IMR-90 (cell line): ENCODE measurements around the gene NEK5. TPM values are rescaled to one million over a fixed set of nuclear protein-coding genes. Genes with fewer than 3 reads are reported as not detected.

Experiments
- ATAC-seq: fragments of 200-7000 bp; cut with Tn5 transposase; 2 replicates; pipeline ENCODE4 v1.9.1; 2020; ENCODE audit warnings: low read depth, mild to moderate bottlenecking, moderate library complexity
- BruUV-seq: library from RNA; stranded (reverse); fragments of 400-500 nt; replicated peaks from 2 replicates; lab custom pipeline; 2021; lab: Mats Ljungman, UMichigan
- CTCF ChIA-PET: fragments of 300-600 bp; formaldehyde crosslinking; extraction: SDS; loops from one replicate; lab custom pipeline; 2021; ENCODE audit warnings: antibody characterized with exemption; lab: Yijun Ruan, JAX
- POLR2A ChIA-PET: fragments of 300-600 bp; sonication (Branson Sonifier 250); formaldehyde crosslinking; loops from one replicate; lab custom pipeline; 2022; ENCODE audit warnings: antibody characterized with exemption; ENCODE audit not compliant: unreplicated experiment; lab: Charles Lee
- DNase-seq: peaks from one replicate; pipeline ENCODE4 v3.0.0; 2013
- H2AFZ ChIP-seq: replicated peaks from 2 replicates; pipeline ENCODE3; 2013; ENCODE audit warnings: low read length, mild to moderate bottlenecking; ENCODE audit not compliant: poor library complexity
- H2AK5ac ChIP-seq: 2 replicates; pipeline ENCODE4 v1.6.1; 2013; ENCODE audit warnings: low read depth, low read length, inconsistent platforms
- H2AK9ac ChIP-seq: replicated peaks from 2 replicates; pipeline ENCODE3; 2013; ENCODE audit warnings: mild to moderate bottlenecking, low read depth, low read length, moderate library complexity; ENCODE audit not compliant: poor library complexity
- H2BK120ac ChIP-seq: 2 replicates; pipeline ENCODE4 v1.6.1; 2013; ENCODE audit warnings: low read depth, low read length, inconsistent platforms
- H2BK15ac ChIP-seq: 3 replicates; pipeline ENCODE4 v1.6.1; 2013; ENCODE audit warnings: low read depth, low read length, inconsistent platforms
- H2BK20ac ChIP-seq: 2 replicates; pipeline ENCODE4 v1.6.1; 2013; ENCODE audit warnings: low read depth, mild to moderate bottlenecking, inconsistent platforms, low read length, moderate library complexity
- H2BK5ac ChIP-seq: 2 replicates; pipeline ENCODE4 v1.6.1; 2013; ENCODE audit warnings: mild to moderate bottlenecking, low read depth, low read length, inconsistent platforms; ENCODE audit not compliant: poor library complexity, severe bottlenecking
- H3K14ac ChIP-seq: replicated peaks from 2 replicates; pipeline ENCODE4 v1.6.1; 2013; ENCODE audit warnings: low read depth, low read length, inconsistent platforms
- H3K18ac ChIP-seq: 2 replicates; pipeline ENCODE4 v1.6.1; 2013; ENCODE audit warnings: low read depth, low read length, control low read depth
- H3K23ac ChIP-seq: 2 replicates; pipeline ENCODE4 v1.6.1; 2013; ENCODE audit warnings: low read depth, low read length, inconsistent platforms
- H3K27ac ChIP-seq: 2 replicates; pipeline ENCODE4 v1.5.1; 2013; ENCODE audit warnings: mild to moderate bottlenecking, control low read depth, low read length; ENCODE audit not compliant: insufficient read depth
- H3K27me3 ChIP-seq: 2 replicates; pipeline ENCODE4 v1.6.1; 2013; ENCODE audit warnings: low read length; ENCODE audit not compliant: control insufficient read depth, insufficient read depth
- H3K36me3 ChIP-seq: 2 replicates; pipeline ENCODE4 v1.6.1; 2013; ENCODE audit warnings: low read length, mixed read lengths; ENCODE audit not compliant: control insufficient read depth, insufficient read depth
- H3K4ac ChIP-seq: 2 replicates; pipeline ENCODE4 v1.6.1; 2013; ENCODE audit warnings: low read depth, low read length, inconsistent platforms
- H3K4me1 ChIP-seq: 2 replicates; pipeline ENCODE4 v1.6.1; 2013; ENCODE audit warnings: low read length, mixed read lengths; ENCODE audit not compliant: control insufficient read depth, insufficient read depth
- H3K4me2 ChIP-seq: 2 replicates; pipeline ENCODE4 v1.6.1; 2013; ENCODE audit warnings: low read depth, mild to moderate bottlenecking, control low read depth, low read length, moderate library complexity
- H3K4me3 ChIP-seq: 2 replicates; pipeline ENCODE4 v1.5.1; 2013; ENCODE audit warnings: low read depth, mild to moderate bottlenecking, control low read depth, low read length, moderate library complexity; ENCODE audit not compliant: insufficient read depth
- H3K56ac ChIP-seq: 2 replicates; pipeline ENCODE4 v1.6.1; 2013; ENCODE audit warnings: low read length, inconsistent platforms; ENCODE audit not compliant: insufficient read depth; ENCODE audit errors: extremely low read depth
- H3K79me1 ChIP-seq, 2 experiments: 2 replicates each; pipeline ENCODE4 v1.6.1; 2013; ENCODE audit warnings: low read length in 2 of 2, inconsistent platforms in 1 of 2, low read depth in 1 of 2
- H3K9ac ChIP-seq: 2 replicates; pipeline ENCODE4 v1.6.1; 2013; ENCODE audit warnings: low read depth, low read length, control low read depth
- H3K9me1 ChIP-seq: 2 replicates; pipeline ENCODE4 v1.6.1; 2013; ENCODE audit warnings: low read length, inconsistent platforms; ENCODE audit not compliant: insufficient read depth
- H3K9me3 ChIP-seq: 2 replicates; pipeline ENCODE4 v1.6.1; 2013; ENCODE audit warnings: low read length; ENCODE audit not compliant: control insufficient read depth, insufficient read depth
- H4K20me1 ChIP-seq: 2 replicates; pipeline ENCODE4 v1.6.1; 2013; ENCODE audit warnings: low read length, inconsistent platforms; ENCODE audit not compliant: insufficient read depth
- H4K5ac ChIP-seq: 2 replicates; pipeline ENCODE4 v1.6.1; 2013; ENCODE audit warnings: mild to moderate bottlenecking, low read depth, low read length, control low read depth
- H4K8ac ChIP-seq, 2 experiments: 2 replicates each; pipeline ENCODE4 v1.6.1; 2013; ENCODE audit warnings: low read depth in 2 of 2, low read length in 2 of 2, control low read depth in 1 of 2, inconsistent platforms in 1 of 2
- H4K91ac ChIP-seq: 2 replicates; pipeline ENCODE4 v1.6.1; 2013; ENCODE audit warnings: low read depth, low read length, inconsistent platforms; ENCODE audit not compliant: insufficient read depth
- CHD1 ChIP-seq: IDR thresholded peaks from 2 replicates; pipeline ENCODE4 v1.6.1; 2012; ENCODE audit warnings: low read depth, low read length, improper control_type of control experiment
- FOS ChIP-seq: fragments of 150-350 bp; IDR thresholded peaks from 2 replicates; pipeline ENCODE4 v1.6.1; 2016; ENCODE audit warnings: low read depth, low read length
- MAFK ChIP-seq: IDR thresholded peaks from 2 replicates; pipeline ENCODE4 v1.6.1; 2012; ENCODE audit warnings: low read depth, low read length, improper control_type of control experiment
- MAZ ChIP-seq: IDR thresholded peaks from 2 replicates; pipeline ENCODE4 v1.6.1; 2012; ENCODE audit warnings: low read depth, mild to moderate bottlenecking, low read length, improper control_type of control experiment, moderate library complexity, borderline replicate concordance
- MXI1 ChIP-seq: IDR thresholded peaks from 2 replicates; pipeline ENCODE4 v1.6.1; 2012; ENCODE audit warnings: low read depth, mild to moderate bottlenecking, low read length, moderate library complexity, borderline replicate concordance
- NFE2L2 ChIP-seq: fragments of 150-350 bp; IDR thresholded peaks from 2 replicates; pipeline ENCODE4 v1.6.1; 2016; ENCODE audit warnings: low read depth, mild to moderate bottlenecking, low read length
- POLR2A ChIP-seq: IDR thresholded peaks from 2 replicates; pipeline ENCODE4 v1.6.1; 2012; ENCODE audit warnings: mild to moderate bottlenecking, low read depth, low read length
- RAD21 ChIP-seq: IDR thresholded peaks from 2 replicates; pipeline ENCODE4 v1.6.1; 2012; ENCODE audit warnings: low read length, improper control_type of control experiment
- RCOR1 ChIP-seq: IDR thresholded peaks from 2 replicates; pipeline ENCODE4 v1.6.1; 2012; ENCODE audit warnings: mild to moderate bottlenecking, low read length, improper control_type of control experiment; ENCODE audit not compliant: insufficient replicate concordance
- RFX5 ChIP-seq: IDR thresholded peaks from 2 replicates; pipeline ENCODE4 v1.8.0; 2012; ENCODE audit warnings: low read depth, mild to moderate bottlenecking, low read length, moderate library complexity
- SMC3 ChIP-seq: fragments of 150-350 bp; IDR thresholded peaks from 2 replicates; pipeline ENCODE4 v1.6.1; 2016; ENCODE audit warnings: low read depth, mild to moderate bottlenecking, antibody characterized with exemption, low read length, moderate library complexity
- WGBS, 2 experiments: methylation state at CpG; one replicate each; pipeline versions ENCODE4 v1.1.5 to v1.1.7; 2013; ENCODE audit warnings: missing lambda C conversion rate in 2 of 2; ENCODE audit not compliant: insufficient read length in 1 of 2; ENCODE audit errors: extremely low coverage in 2 of 2; 5-methylcytosine and 5-hydroxymethylcytosine counted together
- dilution Hi-C: fragments of 300-500 bp; cut with HindIII; formaldehyde crosslinking; loops from one replicate; pipeline ENCODE4 v1.14.3; 2018; ENCODE audit warnings: low sequenced_read_pairs; ENCODE audit not compliant: unreplicated experiment
- in situ Hi-C: fragments of 300-500 bp; cut with MboI; formaldehyde crosslinking; loops from 3 replicates; pipeline ENCODE4 v1.14.3; 2019; ENCODE audit warnings: low sequenced_read_pairs, inconsistent platforms, mixed read lengths
- intact Hi-C: fragments of 100-400 bp; cut with micrococcal nuclease; formaldehyde crosslinking; loops from 2 replicates; pipeline ENCODE4 v1.10.0; 2022
- polyA plus RNA-seq, 3 experiments: library from polyadenylated mRNA; depleted of rRNA; stranded (reverse); fragments of >200 nt; gene quantifications; 2 replicates each; pipeline ENCODE4 v1.2.3, GENCODE V29; 2012; ENCODE audit warnings: low replicate concordance in 1 of 3
- total RNA-seq: library from RNA; depleted of rRNA; stranded (reverse); fragments of >200 nt; gene quantifications from 2 replicates; pipeline ENCODE4 v1.2.3, GENCODE V29; 2012
- TF ChIP-seq, protein P1 (sequence below): fragments of 150-350 bp; IDR thresholded peaks from 2 replicates; pipeline ENCODE4 v1.6.1; 2017; ENCODE audit warnings: mild to moderate bottlenecking, antibody characterized with exemption, low read length, low read depth
- TF ChIP-seq, protein P2 (sequence below): conservative IDR thresholded peaks from 2 replicates; pipeline ENCODE4 v1.5.1; 2012; ENCODE audit warnings: mild to moderate bottlenecking, low read depth, low read length, improper control_type of control experiment

NEK5 gene
- total and polyA plus RNA-seq, 2 of the 4 experiments (the other 2 are of a cell fraction), result not detected

DNA sequence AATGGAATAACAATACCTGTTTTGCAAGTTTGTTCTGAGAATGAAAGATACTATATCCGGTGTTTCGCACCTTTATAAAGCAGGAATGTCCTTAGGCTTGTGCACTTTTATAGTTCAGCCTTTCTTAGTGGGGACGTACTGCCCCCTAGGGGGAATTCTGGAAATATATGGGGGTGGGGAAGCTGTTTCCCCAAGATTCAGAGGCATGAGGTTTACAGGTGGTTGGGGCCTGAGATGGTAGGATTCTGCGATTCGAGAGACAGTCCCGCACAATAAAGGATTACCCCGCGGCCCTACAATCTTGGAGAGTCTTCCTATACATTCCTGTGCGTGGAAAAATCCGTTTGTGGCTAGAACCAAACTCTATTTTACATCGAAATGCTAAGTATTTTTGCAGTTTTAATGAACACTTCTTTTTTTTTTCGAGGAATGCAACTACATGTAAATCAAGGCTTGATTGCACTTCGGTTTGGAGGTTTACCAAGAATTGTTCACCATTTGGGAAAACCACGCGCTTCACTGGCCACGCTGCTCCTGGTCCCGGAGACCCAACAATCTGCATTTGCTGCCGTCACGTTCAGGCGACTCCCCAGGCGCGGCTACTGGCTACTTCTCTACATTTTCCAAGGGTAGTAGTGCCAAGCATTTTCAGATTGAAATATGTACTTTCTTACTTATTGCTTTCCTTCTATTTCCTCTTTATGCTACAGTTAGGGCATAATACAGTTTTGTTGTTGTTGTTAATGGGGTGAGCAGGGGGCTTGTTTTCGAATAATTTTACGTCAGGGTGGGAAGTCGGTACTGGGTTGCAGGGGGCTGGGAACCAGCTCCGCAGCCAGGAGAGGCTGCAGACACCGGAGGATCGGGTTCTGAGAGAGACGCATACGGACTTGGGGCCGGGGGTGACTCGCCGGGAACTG lies 830 bp downstream of the NEK5 start:
- H3K14ac ChIP-seq, result no peak overlapping the region
- H2BK15ac ChIP-seq, result no peak overlapping the region
- H4K91ac ChIP-seq, result no peak overlapping the region
- H3K79me1 ChIP-seq, result no peaks in the 10 kb centered on the region
- peak; percentile 53 for DNase-seq
- no peak overlapping the region for H4K8ac ChIP-seq
- no peaks in the 10 kb centered on the region for H3K4me1 ChIP-seq
- no peak overlapping the region for H2BK20ac ChIP-seq
- H3K36me3 ChIP-seq, result peaks cover 11% of the 10 kb centered on the region
- no peaks in the 10 kb centered on the region for H4K20me1 ChIP-seq
- ATAC-seq, result peak; percentile 70
- no peak overlapping the region for H3K4ac ChIP-seq
- intact Hi-C loops (loop anchor here (1.0 to 10.0 kb wide), 9 partner anchors 57 to 1003 kb away; partner anchors contain the start of genes TMEM272 and WDFY2), dilution Hi-C loops (no loop called here), in situ Hi-C loops (loop anchor here (5.0 to 25.0 kb wide), 3 partner anchors 126 to 716 kb away; no protein-coding TSS in a partner anchor)
- no peak overlapping the region for H2AK5ac ChIP-seq
- H3K27me3 ChIP-seq, result peaks cover 2% of the 10 kb centered on the region
- ChIA-PET CTCF (interaction anchor here (0.6 to 2.0 kb wide), 15 partner anchors 8 to 312 kb away, joined by 3 to 14 read pairs (median 5); no protein-coding TSS in a partner anchor), POLR2A (no interaction called here)
- no peak overlapping the region for H2BK5ac ChIP-seq
- H3K4me2 ChIP-seq, result peak overlapping the region; percentile 93
- H3K23ac ChIP-seq, result no peak overlapping the region
- peak overlapping the region; percentile 54 for H3K4me3 ChIP-seq
- H3K18ac ChIP-seq, result no peak overlapping the region
- 4% methylated on average over 4 of the region's 33 CpGs; no CpG with 5 or more reads in 1 of the 2 experiments for WGBS, 2 experiments
- no peaks in the 10 kb centered on the region for H3K9me3 ChIP-seq
- H2AK9ac ChIP-seq, result no peak overlapping the region
- H3K9me1 ChIP-seq, result no peaks in the 10 kb centered on the region; the same call in 1 of the 2 replicates
- no TSS peak for BruUV-seq
- no peak overlapping the region for H3K56ac ChIP-seq
- no peak overlapping the region for H2BK120ac ChIP-seq
- peak overlapping the region; percentile 98 for H2AFZ ChIP-seq
- H4K5ac ChIP-seq, result no peak overlapping the region
- no peak overlapping the region for H3K27ac ChIP-seq
- H3K9ac ChIP-seq, result no peak overlapping the region
- no peak for TF ChIP-seq MAFK
- TF ChIP-seq, protein P1, sequence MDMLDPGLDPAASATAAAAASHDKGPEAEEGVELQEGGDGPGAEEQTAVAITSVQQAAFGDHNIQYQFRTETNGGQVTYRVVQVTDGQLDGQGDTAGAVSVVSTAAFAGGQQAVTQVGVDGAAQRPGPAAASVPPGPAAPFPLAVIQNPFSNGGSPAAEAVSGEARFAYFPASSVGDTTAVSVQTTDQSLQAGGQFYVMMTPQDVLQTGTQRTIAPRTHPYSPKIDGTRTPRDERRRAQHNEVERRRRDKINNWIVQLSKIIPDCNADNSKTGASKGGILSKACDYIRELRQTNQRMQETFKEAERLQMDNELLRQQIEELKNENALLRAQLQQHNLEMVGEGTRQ, result no peak
- no peak for TF ChIP-seq POLR2A
- TF ChIP-seq SMC3, result peak; percentile 65
- TF ChIP-seq, protein P2, sequence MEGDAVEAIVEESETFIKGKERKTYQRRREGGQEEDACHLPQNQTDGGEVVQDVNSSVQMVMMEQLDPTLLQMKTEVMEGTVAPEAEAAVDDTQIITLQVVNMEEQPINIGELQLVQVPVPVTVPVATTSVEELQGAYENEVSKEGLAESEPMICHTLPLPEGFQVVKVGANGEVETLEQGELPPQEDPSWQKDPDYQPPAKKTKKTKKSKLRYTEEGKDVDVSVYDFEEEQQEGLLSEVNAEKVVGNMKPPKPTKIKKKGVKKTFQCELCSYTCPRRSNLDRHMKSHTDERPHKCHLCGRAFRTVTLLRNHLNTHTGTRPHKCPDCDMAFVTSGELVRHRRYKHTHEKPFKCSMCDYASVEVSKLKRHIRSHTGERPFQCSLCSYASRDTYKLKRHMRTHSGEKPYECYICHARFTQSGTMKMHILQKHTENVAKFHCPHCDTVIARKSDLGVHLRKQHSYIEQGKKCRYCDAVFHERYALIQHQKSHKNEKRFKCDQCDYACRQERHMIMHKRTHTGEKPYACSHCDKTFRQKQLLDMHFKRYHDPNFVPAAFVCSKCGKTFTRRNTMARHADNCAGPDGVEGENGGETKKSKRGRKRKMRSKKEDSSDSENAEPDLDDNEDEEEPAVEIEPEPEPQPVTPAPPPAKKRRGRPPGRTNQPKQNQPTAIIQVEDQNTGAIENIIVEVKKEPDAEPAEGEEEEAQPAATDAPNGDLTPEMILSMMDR, result peak; percentile 88
- TF ChIP-seq RCOR1, result no peak
- TF ChIP-seq RFX5, result no peak
- no peak for TF ChIP-seq CHD1
- TF ChIP-seq NFE2L2, result no peak
- peak; percentile 83 for TF ChIP-seq RAD21
- no peak for TF ChIP-seq FOS
- no peak for TF ChIP-seq MAZ
- 0 out of 2 replicates have a peak, but pooled peaks have one; percentile 8 for TF ChIP-seq MXI1
